Adrenal gland (tissue), 12 donors: ENCODE results near the gene ABCC4. TPM values are rescaled to one million over a fixed set of nuclear protein-coding genes. Genes with fewer than 3 reads are reported as not detected.

Experiments used
- DNase-seq, 7 donors: peaks; one replicate each; pipeline ENCODE4 v3.0.0-alpha.2; 2019 to 2020
- H3K27ac ChIP-seq, 5 donors: fragments of 200-600 bp; sonication (generic) in 4 of 5; 1 replicate in 3 of 5; 2 replicates in 2 of 5; pipeline versions ENCODE4 v1.5.1 to v1.8.0; 2016 to 2020; ENCODE audit warnings: mild to moderate bottlenecking in 1 of 5
- H3K27me3 ChIP-seq: fragments of 200-600 bp; 2 replicates; pipeline ENCODE4 v1.8.0; 2021
- H3K36me3 ChIP-seq, 2 donors: fragments of 200-600 bp; replicated peaks in 1 of 2; 1 replicate in 1 of 2; 2 replicates in 1 of 2; pipeline versions ENCODE4 v1.5.1 to v1.8.0; 2018 to 2022
- H3K4me1 ChIP-seq, 2 donors: fragments of 200-600 bp; replicated peaks in 1 of 2; 1 replicate in 1 of 2; 2 replicates in 1 of 2; pipeline versions ENCODE4 v1.5.1 to v1.8.0; 2018 to 2021
- H3K4me3 ChIP-seq, 4 donors: fragments of 200-600 bp; sonication (generic) in 3 of 4; one replicate each; pipeline ENCODE4 v1.5.1; 2016 to 2018
- H3K9me3 ChIP-seq, 3 donors: fragments of 200-600 bp; sonication (generic) in 1 of 3; replicated peaks in 1 of 3; 1 replicate in 2 of 3; 2 replicates in 1 of 3; pipeline versions ENCODE4 v1.5.1 to v1.8.0; 2016 to 2021
- CTCF ChIP-seq, 6 experiments: fragments of 450-650 bp in 4 of 6; fragments of 200-600 bp in 2 of 6; sonication (generic) in 1 of 6; IDR thresholded peaks; 1 replicate in 5 of 6; 2 replicates in 1 of 6; pipeline versions ENCODE4 v1.5.1 to v1.8.0; 2016 to 2021; ENCODE audit warnings: antibody characterized with exemption in 6 of 6, mild to moderate bottlenecking in 2 of 6, moderate library complexity in 1 of 6
- POLR2A ChIP-seq, 2 donors: fragments of 450-650 bp; IDR thresholded peaks; one replicate each; pipeline ENCODE4 v1.6.1; 2017; ENCODE audit warnings: antibody characterized with exemption in 2 of 2, mild to moderate bottlenecking in 2 of 2, moderate library complexity in 1 of 2
- WGBS, 4 donors: extraction: QIAGEN DNeasy Blood & Tissue Kit in 2 of 4; methylation state at CpG; one replicate each; pipeline versions ENCODE4 v1.1.5 to v1.1.7; 2013 to 2017; 5-methylcytosine and 5-hydroxymethylcytosine counted together
- intact Hi-C, 2 donors: fragments of 100-400 bp; cut with DNase I; formaldehyde crosslinking; loops; one replicate each; pipeline versions ENCODE4 v1.14.1 to v1.15.0; 2022 to 2023
- polyA plus RNA-seq, 3 donors: library from polyadenylated mRNA; stranded (reverse); fragments of 200-250 nt in 2 of 3; fragments of 350-450 nt in 1 of 3; fragmentation: Illumina TruSeq in 1 of 3; extraction: RNeasy Lipid Tissue Mini Kit (QIAGEN cat#74804) in 1 of 3; gene quantifications; one replicate each; pipeline ENCODE4 v1.2.3, GENCODE V29; 2013 to 2014
- total RNA-seq, 9 donors: library from RNA; depleted of rRNA in 4 of 9; stranded (reverse); fragments of >200 nt in 4 of 9; fragments of 120-200 nt in 1 of 9; fragmentation: NEBNext Ultra II Directional in 1 of 9; extraction: Animal tissue kit (Norgen Biotek cat#: 25700) in 1 of 9; gene quantifications; one replicate each; pipeline versions ENCODE4 v1.1.0 to v1.2.4, GENCODE V29; 2013 to 2023
- donor health status: healthy with polysubstance abuse.
- donor health status: Bipolar disorder and iron deficiency.
- donor health status: DM: yes; HTN: yes; CAD: no.
- donor health status: DM: no; HTN: no; CAD: no.
- donor health status: DM: no; HTN: no; CAD: no.
- donor health status: DM: yes; HTN: yes; CAD: no.

Gene ABCC4
- total and polyA plus RNA-seq, 12 donors = 0.56 to 6.6 (median 3.4) TPM

- Histone ChIP-seq H3K4me3 (no peak overlapping the region), H3K27ac (peak overlapping the region in 1 of 5 donors; percentile 26), H3K4me1 (no peaks in the 10 kb centered on the region), H3K36me3 (no peaks in the 10 kb centered on the region), H3K27me3 (no peaks in the 10 kb centered on the region), H3K9me3 (no peaks in the 10 kb centered on the region)
- no peak for TF ChIP-seq CTCF (IDR thresholded peaks at IDR 0.05)
- TF ChIP-seq POLR2A (IDR thresholded peaks at IDR 0.05) = no peak
- 43 to 54% (median 46%) methylated on average over 4 of the region's 4 CpGs for WGBS, 4 donors
- intact Hi-C loops = no loop called here
- DNase-seq = no peak
These were observed 74.1 kb downstream of the ABCC4 start for GRCh38 chr13:95226932-95227695.

GRCh38 chr13:95226476-95226875, 74.8 kb downstream of the ABCC4 start:
- H3K9me3 ChIP-seq = no peaks in the 10 kb centered on the region
- no peak for DNase-seq
- no peak overlapping the region for H3K4me3 ChIP-seq
- H3K36me3 ChIP-seq = no peaks in the 10 kb centered on the region
- no peaks in the 10 kb centered on the region for H3K27me3 ChIP-seq
- intact Hi-C loops = no loop called here
- H3K4me1 ChIP-seq = no peaks in the 10 kb centered on the region
- TF ChIP-seq CTCF (IDR thresholded peaks at IDR 0.05) = no peak
- TF ChIP-seq POLR2A (IDR thresholded peaks at IDR 0.05) = no peak
- H3K27ac ChIP-seq = peak overlapping the region in 1 of 5 donors; percentile 26
- 86 to 98% (median 93%) methylated on average over 5 of the region's 5 CpGs for WGBS, 4 donors

- Histone ChIP-seq H3K9me3 (no peaks in the 10 kb centered on the region), H3K4me1 (no peaks in the 10 kb centered on the region), H3K27me3 (no peaks in the 10 kb centered on the region), H3K4me3 (no peak overlapping the region), H3K27ac (no peak overlapping the region), H3K36me3 (no peaks in the 10 kb centered on the region)
- no peak for DNase-seq
- TF ChIP-seq CTCF (IDR thresholded peaks at IDR 0.05) (no peak), POLR2A (IDR thresholded peaks at IDR 0.05) (no peak)
- intact Hi-C loops = no loop called here
These were observed 75.2 kb downstream of the ABCC4 start for GRCh38 chr13:95226050-95226449.

GRCh38 chr13:95224064-95224463, 77.2 kb downstream of the ABCC4 start:
- intact Hi-C loops = no loop called here
- Histone ChIP-seq H3K9me3 (no peaks in the 10 kb centered on the region), H3K27me3 (no peaks in the 10 kb centered on the region), H3K36me3 (no peaks in the 10 kb centered on the region), H3K4me3 (no peak overlapping the region), H3K27ac (no peak overlapping the region), H3K4me1 (no peaks in the 10 kb centered on the region)
- 84 to 98% (median 95%) methylated on average over 2 of the region's 2 CpGs for WGBS, 4 donors
- TF ChIP-seq CTCF (IDR thresholded peaks at IDR 0.05) (no peak), POLR2A (IDR thresholded peaks at IDR 0.05) (no peak)
- no peak for DNase-seq
